Nucleus accumbens (tissue), 56 donors: ENCODE measurements around the gene IFNA10.
"Not testable (repeated sequence)": the region's sequence is repeated elsewhere in the genome, so short reads cannot be mapped to it uniquely, and the experiment has no call there.

Experiments
- DNase-seq, 56 donors: peaks; one replicate each; lab custom pipeline; 2025; lab: John Stamatoyannopoulos, UW

The IFNA10 gene

GRCh38 chr9:21207043-21207442 is at the start of gene IFNA10:
Gene IFNA10 (minus strand): TSS chr9:21207143. CDS start chr9:21207097, 46 bp downstream.
- not testable (repeated sequence) for DNase-seq

- DNase-seq = no peak
These were observed 48.7 kb upstream of the IFNA10 start for GRCh38 chr9:21255538-21256212.

- peak in 10 of 56 donors; percentile 0 to 45 (median 6) for DNase-seq
These were observed 46.0 kb upstream of the IFNA10 start for GRCh38 chr9:21252721-21253547.

GRCh38 chr9:21251638-21252037 is 44.7 kb upstream of the IFNA10 start:
- no peak for DNase-seq

- DNase-seq = no peak
These were observed 44.2 kb upstream of the IFNA10 start for GRCh38 chr9:21251190-21251589.

GRCh38 chr9:21244836-21245235 is 37.9 kb upstream of the IFNA10 start:
- DNase-seq = no peak

GRCh38 chr9:21239911-21240310 is 33.0 kb upstream of the IFNA10 start, which contains the start of gene IFNA14:
Gene IFNA14 (minus strand): TSS chr9:21240005. CDS start chr9:21239935, 70 bp downstream.
- no peak for DNase-seq

GRCh38 chr9:21236360-21236714 is 29.4 kb upstream of the IFNA10 start:
- DNase-seq = not testable (repeated sequence)

GRCh38 chr9:21235468-21236359 is 28.8 kb upstream of the IFNA10 start:
- peak in 9 of 56 donors; percentile 2 to 36 (median 16) for DNase-seq

- DNase-seq = no peak
These were observed 27.3 kb upstream of the IFNA10 start for GRCh38 chr9:21234153-21234687.

- no peak for DNase-seq
These were observed 26.3 kb upstream of the IFNA10 start for GRCh38 chr9:21233258-21233657.

- no peak for DNase-seq
These were observed 21.2 kb upstream of the IFNA10 start, which contains the start of gene IFNA17 for GRCh38 chr9:21228122-21228521. Gene IFNA17 (minus strand): TSS chr9:21228222. CDS start chr9:21228173, 49 bp downstream.

- DNase-seq = not testable (repeated sequence)
These were observed 10.3 kb upstream of the IFNA10 start, which contains the start of gene IFNA16 for GRCh38 chr9:21217211-21217610. Gene IFNA16 (minus strand): TSS chr9:21217311. CDS start chr9:21217305, 6 bp downstream.

GRCh38 chr9:21213411-21214326 is 6.7 kb upstream of the IFNA10 start:
- DNase-seq = not testable (repeated sequence)

GRCh38 chr9:21212160-21212559 is 5.2 kb upstream of the IFNA10 start:
- not testable (repeated sequence) for DNase-seq

GRCh38 chr9:21210782-21211181 is 3.8 kb upstream of the IFNA10 start:
- DNase-seq = not testable (repeated sequence)

- DNase-seq = no peak
These were observed 3.4 kb upstream of the IFNA10 start for GRCh38 chr9:21210311-21210710.

- DNase-seq = no peak
These were observed 1.7 kb downstream of the IFNA10 start for GRCh38 chr9:21205204-21205603.

GRCh38 chr9:21202105-21202504 is 4.8 kb downstream of the IFNA10 start, which contains the start of gene IFNA7:
Gene IFNA7 (minus strand): TSS chr9:21202205. CDS start chr9:21202165, 40 bp downstream.
- DNase-seq = not testable (repeated sequence)
